ENCODE results near the gene ATP2A1.

DNA sequence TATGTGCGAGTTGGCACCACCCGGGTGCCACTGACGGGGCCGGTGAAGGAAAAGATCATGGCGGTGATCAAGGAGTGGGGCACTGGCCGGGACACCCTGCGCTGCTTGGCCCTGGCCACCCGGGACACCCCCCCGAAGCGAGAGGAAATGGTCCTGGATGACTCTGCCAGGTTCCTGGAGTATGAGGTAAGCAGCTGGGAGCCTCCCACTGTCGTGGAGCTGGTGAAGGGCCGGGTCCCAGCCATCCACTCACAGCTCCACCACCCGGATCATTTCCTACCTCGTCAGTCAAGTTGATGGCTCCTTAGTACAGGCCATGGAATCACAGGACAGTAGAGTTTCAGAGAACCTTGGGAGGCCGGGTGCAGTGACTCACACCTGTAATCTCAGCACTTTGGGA lies 20.0 kb downstream of the ATP2A1 start:
- TF ChIP-seq, protein P1, sequence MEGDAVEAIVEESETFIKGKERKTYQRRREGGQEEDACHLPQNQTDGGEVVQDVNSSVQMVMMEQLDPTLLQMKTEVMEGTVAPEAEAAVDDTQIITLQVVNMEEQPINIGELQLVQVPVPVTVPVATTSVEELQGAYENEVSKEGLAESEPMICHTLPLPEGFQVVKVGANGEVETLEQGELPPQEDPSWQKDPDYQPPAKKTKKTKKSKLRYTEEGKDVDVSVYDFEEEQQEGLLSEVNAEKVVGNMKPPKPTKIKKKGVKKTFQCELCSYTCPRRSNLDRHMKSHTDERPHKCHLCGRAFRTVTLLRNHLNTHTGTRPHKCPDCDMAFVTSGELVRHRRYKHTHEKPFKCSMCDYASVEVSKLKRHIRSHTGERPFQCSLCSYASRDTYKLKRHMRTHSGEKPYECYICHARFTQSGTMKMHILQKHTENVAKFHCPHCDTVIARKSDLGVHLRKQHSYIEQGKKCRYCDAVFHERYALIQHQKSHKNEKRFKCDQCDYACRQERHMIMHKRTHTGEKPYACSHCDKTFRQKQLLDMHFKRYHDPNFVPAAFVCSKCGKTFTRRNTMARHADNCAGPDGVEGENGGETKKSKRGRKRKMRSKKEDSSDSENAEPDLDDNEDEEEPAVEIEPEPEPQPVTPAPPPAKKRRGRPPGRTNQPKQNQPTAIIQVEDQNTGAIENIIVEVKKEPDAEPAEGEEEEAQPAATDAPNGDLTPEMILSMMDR (IDR thresholded peaks at IDR 0.05), result no peak
- TF ChIP-seq POLR2A (IDR thresholded peaks at IDR 0.05), result no peak

Measured in uterus (tissue), 2 donors.